Measurements from ENCODE around the gene ITIH3.

ITIH3 gene

DNA sequence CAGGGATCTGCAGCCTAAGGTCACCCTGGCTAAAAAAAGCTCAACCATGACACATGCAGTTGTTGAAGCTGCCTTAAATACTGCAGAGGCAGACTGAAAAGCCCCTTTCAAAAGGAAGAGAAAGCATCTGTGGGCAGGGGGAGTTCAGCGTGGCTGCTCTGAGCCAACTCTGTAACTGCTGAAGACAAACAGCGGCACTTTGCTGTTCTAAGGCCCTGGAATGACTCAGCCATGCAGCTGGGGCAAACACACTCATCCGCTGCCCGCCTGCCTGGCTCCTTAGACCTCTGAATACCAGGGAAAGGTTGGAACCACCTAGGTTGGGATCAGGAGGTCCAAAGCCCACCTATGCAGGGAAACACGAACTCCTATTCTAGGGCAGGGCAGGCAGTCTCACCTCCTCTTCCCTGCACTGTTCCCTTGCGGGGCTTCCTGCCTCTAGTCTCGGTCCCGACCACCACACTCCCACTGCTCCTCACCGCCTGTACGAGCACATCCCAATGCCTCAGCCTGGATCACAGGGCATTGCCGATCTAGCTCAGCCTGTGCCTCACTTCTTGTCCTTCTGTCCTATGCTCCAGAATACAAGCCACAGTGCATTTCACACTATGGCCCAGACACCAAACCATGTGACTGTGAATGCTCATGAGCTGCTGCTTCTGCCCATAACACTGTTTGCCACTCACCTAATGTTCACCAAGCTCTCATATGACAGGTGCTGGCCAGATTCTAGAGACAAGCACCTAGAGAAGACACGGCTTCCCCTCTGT, 46.8 kb downstream of the ITIH3 start:
- Mint-ChIP-seq H3K36me3 (peaks cover 4% of the 10 kb centered on the region), H3K9me3 (no peaks in the 10 kb centered on the region), H3K4me1 (peaks cover 26% of the 10 kb centered on the region), H3K27me3 (no peaks in the 10 kb centered on the region), H3K27ac (no peak overlapping the region), H3K4me3 (no peak overlapping the region)

GRCh38 chr3:52841981-52842340, 47.4 kb downstream of the ITIH3 start:
- H3K36me3 Mint-ChIP-seq: peaks cover 4% of the 10 kb centered on the region
- no peak overlapping the region for H3K4me3 Mint-ChIP-seq
- H3K27ac Mint-ChIP-seq: no peak overlapping the region
- no peaks in the 10 kb centered on the region for H3K27me3 Mint-ChIP-seq
- H3K4me1 Mint-ChIP-seq: peaks cover 26% of the 10 kb centered on the region
- H3K9me3 Mint-ChIP-seq: no peaks in the 10 kb centered on the region

GRCh38 chr3:52842424-52842823, 47.8 kb downstream of the ITIH3 start:
- H3K9me3 Mint-ChIP-seq: no peaks in the 10 kb centered on the region
- H3K4me3 Mint-ChIP-seq: no peak overlapping the region
- H3K27me3 Mint-ChIP-seq: no peaks in the 10 kb centered on the region
- H3K36me3 Mint-ChIP-seq: peaks cover 4% of the 10 kb centered on the region
- H3K4me1 Mint-ChIP-seq: peaks cover 25% of the 10 kb centered on the region
- no peak overlapping the region for H3K27ac Mint-ChIP-seq

DNA sequence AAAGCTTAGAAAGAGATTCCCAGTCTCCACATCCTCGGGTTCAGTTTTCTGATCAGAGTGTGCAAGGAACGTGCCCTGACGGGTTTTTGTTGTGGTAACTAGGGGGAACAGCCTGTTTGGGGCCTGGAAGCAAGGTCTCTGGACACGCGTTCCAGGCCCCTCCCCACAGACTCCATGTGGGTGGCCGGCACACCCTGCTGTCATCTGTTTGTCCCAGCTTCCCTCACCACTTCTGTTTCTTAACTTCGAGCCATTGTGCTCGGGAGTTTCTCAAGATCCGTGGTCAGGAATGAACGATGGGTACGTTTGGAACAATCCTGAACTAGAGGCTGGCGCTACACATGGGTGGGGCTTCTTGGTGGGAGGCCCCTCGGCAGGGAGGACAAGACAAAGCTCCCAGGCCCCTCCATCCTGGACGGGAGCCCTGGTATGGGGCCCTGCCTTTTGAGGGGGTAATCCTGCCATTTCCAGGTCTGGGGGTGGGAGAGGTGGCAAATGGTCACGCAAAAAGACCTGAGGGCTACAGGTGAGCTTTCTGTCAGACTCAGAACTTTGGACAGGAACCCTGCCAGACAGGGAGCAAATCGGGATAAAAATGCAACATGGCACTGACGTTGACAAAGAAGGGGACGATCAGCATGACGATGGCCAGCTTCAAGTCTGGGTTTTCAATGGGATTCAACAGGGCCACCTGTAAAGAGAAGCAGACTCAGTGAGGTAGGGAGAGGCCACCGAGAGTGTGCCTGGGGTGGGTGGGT, 48.7 kb downstream of the ITIH3 start:
- Mint-ChIP-seq H3K36me3 (peaks cover 4% of the 10 kb centered on the region), H3K4me1 (peaks cover 16% of the 10 kb centered on the region), H3K9me3 (no peaks in the 10 kb centered on the region), H3K4me3 (no peak overlapping the region), H3K27ac (no peak overlapping the region), H3K27me3 (no peaks in the 10 kb centered on the region)

DNA sequence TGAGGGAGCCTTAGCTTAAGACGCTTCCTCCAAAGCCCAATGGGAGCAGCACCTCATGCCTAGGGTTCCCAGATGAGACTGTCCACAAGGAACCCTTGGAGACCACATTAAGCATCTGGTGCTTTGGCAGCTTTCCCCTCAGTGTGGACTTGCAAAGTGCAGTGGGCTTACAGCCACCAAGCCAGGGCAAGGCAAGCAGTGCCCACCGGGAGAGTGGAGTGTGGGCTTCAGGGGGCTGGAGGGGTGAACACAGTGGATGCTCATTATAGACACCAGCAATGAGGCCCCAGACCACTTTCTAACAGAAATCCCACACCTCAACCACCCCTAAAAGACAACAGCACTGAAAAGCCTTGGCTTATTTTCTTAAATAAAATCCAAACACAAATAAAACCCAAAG, 49.3 kb downstream of the ITIH3 start:
- no peak overlapping the region for H3K4me3 Mint-ChIP-seq
- H3K9me3 Mint-ChIP-seq: no peaks in the 10 kb centered on the region
- peaks cover 12% of the 10 kb centered on the region for H3K4me1 Mint-ChIP-seq
- peaks cover 4% of the 10 kb centered on the region for H3K36me3 Mint-ChIP-seq
- H3K27ac Mint-ChIP-seq: no peak overlapping the region
- no peaks in the 10 kb centered on the region for H3K27me3 Mint-ChIP-seq

DNA sequence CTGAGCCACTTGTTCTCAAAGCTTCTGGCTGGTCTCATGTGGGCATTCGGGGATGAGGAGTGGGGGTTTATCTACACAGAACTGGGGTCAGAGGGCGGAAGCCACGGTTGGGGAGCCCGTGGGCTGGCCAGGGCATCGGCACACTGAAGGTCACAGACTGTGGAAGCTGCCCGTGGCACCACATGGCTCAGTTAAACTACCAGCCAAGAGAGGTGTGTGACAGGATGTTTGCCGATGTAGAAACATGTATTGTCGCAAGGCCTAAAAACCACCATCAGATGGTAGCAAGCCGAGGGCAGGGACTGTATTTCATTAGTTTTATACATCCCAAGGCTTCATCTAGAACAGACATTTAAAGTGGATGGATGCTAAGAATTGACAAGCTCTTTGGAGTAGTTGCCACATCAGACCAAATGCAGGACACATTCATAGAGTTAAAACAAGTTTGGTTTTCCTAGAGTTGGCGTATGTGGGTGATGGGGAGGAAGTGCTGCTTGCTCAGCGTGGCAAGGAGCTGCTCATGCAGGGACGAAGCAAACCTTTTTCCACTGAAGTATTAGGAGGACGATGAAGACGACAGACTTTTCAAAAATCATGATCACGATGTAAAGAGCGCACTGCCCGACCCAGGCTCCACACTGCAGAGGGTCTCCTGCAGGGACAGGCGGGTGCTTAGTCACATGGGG, 49.8 kb downstream of the ITIH3 start:
- no peak overlapping the region for H3K27ac Mint-ChIP-seq
- H3K9me3 Mint-ChIP-seq: no peaks in the 10 kb centered on the region
- H3K27me3 Mint-ChIP-seq: no peaks in the 10 kb centered on the region
- peaks cover 7% of the 10 kb centered on the region for H3K4me1 Mint-ChIP-seq
- no peak overlapping the region for H3K4me3 Mint-ChIP-seq
- H3K36me3 Mint-ChIP-seq: peaks cover 4% of the 10 kb centered on the region

DNA sequence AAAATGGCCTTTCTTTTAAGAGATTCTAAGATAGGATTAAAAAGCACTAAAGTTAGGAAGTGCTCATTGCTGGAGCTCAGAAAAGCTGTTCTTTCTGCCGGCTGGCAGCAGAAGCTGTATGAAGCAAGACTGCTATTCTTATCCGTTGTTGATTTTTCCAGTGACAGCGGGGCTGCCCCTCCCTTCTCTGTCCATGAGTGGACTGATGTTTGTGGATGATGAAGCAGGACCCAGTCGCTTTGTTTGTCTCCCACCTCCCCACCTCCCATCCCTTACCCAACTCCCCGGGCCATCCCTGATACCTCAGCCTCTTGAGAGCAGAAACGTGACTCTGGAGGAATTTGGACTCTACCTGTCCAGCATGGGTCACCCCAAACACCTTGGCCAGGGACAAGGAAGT, 50.6 kb downstream of the ITIH3 start:
- Mint-ChIP-seq H3K36me3 (peaks cover 3% of the 10 kb centered on the region), H3K9me3 (no peaks in the 10 kb centered on the region), H3K4me1 (peaks cover under 1% of the 10 kb centered on the region), H3K4me3 (no peak overlapping the region), H3K27ac (no peak overlapping the region), H3K27me3 (no peaks in the 10 kb centered on the region)

GRCh38 chr3:52845691-52846431, 51.3 kb downstream of the ITIH3 start:
- peaks cover 2% of the 10 kb centered on the region for H3K36me3 Mint-ChIP-seq
- H3K27me3 Mint-ChIP-seq: no peaks in the 10 kb centered on the region
- H3K4me1 Mint-ChIP-seq: no peaks in the 10 kb centered on the region
- H3K4me3 Mint-ChIP-seq: no peak overlapping the region
- peak overlapping the region; percentile 23 for H3K27ac Mint-ChIP-seq
- H3K9me3 Mint-ChIP-seq: no peaks in the 10 kb centered on the region

DNA sequence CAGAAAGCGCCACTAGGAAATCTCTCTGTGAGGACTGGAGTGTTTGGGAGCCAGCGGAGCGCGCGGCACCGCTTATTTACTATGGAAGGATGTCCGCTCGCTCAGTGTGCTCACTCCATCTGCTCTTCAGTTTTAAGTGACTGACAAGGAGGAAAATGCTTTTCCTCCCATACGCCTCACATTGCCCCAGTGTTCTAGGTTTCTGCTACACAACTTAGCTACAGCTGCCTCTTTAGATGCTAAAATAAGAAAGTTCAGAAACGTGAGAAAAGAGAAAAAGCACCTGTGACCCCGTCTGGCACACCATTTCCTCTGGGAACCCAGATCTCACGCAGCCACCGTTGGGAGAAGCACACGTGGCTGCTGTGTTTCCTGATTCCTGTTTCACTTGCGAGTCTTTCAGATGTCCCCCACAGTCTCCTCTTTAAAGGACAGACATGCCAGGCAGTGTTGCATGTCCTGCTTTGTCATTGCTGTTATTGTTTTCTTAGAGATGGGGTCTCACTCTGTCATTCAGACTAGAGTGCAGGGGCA, 51.9 kb downstream of the ITIH3 start:
- Mint-ChIP-seq H3K4me3 (no peak overlapping the region), H3K27ac (no peak overlapping the region), H3K4me1 (no peaks in the 10 kb centered on the region), H3K9me3 (no peaks in the 10 kb centered on the region), H3K36me3 (peaks cover 2% of the 10 kb centered on the region), H3K27me3 (no peaks in the 10 kb centered on the region)

- H3K27ac Mint-ChIP-seq: no peak overlapping the region
- no peaks in the 10 kb centered on the region for H3K9me3 Mint-ChIP-seq
- H3K27me3 Mint-ChIP-seq: no peaks in the 10 kb centered on the region
- no peak overlapping the region for H3K4me3 Mint-ChIP-seq
- no peaks in the 10 kb centered on the region for H3K4me1 Mint-ChIP-seq
- peaks cover 2% of the 10 kb centered on the region for H3K36me3 Mint-ChIP-seq
Measured at GRCh38 chr3:52847241-52847640, 52.6 kb downstream of the ITIH3 start.

DNA sequence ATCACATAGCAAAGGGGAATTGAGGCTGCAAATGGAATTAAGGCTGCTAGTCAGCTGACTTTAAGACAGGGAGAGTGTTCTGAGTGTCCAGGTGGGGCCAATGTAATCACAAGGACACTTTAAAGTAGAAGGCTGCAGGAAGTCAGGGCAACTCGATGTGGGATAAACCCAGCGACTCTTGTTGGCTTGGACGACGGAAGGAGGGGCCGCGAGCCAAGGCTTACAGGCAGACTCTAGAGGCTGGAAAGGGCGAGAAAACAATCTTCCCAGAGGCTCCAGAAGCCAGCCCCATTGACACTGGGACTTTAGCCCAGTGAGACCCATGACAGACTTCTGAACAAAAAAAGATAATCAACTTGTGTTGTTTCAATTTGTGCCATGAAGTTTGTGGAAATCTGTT, 53.1 kb downstream of the ITIH3 start:
- H3K9me3 Mint-ChIP-seq: no peaks in the 10 kb centered on the region
- no peak overlapping the region for H3K4me3 Mint-ChIP-seq
- H3K4me1 Mint-ChIP-seq: no peaks in the 10 kb centered on the region
- no peak overlapping the region for H3K27ac Mint-ChIP-seq
- H3K36me3 Mint-ChIP-seq: peaks cover 2% of the 10 kb centered on the region
- H3K27me3 Mint-ChIP-seq: no peaks in the 10 kb centered on the region

- Mint-ChIP-seq H3K27ac (no peak overlapping the region), H3K9me3 (no peaks in the 10 kb centered on the region), H3K4me1 (no peaks in the 10 kb centered on the region), H3K27me3 (no peaks in the 10 kb centered on the region), H3K4me3 (no peak overlapping the region), H3K36me3 (peaks cover 2% of the 10 kb centered on the region)
Measured at GRCh38 chr3:52848617-52849016, 54.0 kb downstream of the ITIH3 start.

DNA sequence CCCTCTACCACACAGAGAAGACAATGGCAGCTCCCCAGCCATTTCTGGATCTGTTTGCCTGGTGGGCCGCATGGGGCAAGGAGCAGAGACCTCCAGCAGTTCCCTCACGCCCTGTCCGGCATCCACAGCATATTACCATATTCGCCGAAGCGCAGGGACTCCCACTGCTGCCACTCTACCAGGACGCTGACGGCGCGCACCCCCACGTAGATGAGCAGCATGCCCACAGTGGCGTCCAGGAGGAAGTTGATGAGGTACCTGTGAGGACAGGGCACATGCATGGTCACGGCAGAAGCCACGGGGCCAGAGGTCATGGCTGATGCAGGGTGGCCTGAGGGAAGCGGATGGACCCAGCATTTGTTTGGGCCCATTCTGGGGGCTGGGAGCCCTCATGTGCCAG, 55.1 kb downstream of the ITIH3 start:
- Mint-ChIP-seq H3K36me3 (peaks cover 2% of the 10 kb centered on the region), H3K27ac (no peak overlapping the region), H3K4me1 (no peaks in the 10 kb centered on the region), H3K4me3 (no peak overlapping the region), H3K27me3 (no peaks in the 10 kb centered on the region), H3K9me3 (no peaks in the 10 kb centered on the region)

DNA sequence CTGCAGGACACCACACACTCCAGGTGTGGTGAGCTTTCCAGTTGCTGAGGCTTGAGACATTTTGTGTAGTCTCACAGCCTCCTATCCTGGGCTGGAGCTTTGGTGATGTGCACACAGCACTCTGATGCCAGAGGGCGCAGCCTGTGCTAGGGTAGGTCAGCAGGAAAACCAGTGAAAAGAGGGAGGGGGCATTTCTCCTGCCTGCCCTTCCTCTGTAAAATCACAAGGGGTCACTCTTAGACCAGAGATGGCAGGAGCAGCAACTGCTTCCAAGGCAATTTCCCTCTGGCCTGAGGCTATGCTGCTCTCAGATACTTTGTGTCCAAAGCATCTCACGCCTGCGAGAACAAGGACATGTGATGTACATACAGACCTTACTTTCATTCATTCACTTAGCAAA, 56.8 kb downstream of the ITIH3 start:
- H3K27ac Mint-ChIP-seq: no peak overlapping the region
- no peaks in the 10 kb centered on the region for H3K4me1 Mint-ChIP-seq
- no peaks in the 10 kb centered on the region for H3K27me3 Mint-ChIP-seq
- H3K9me3 Mint-ChIP-seq: no peaks in the 10 kb centered on the region
- no peak overlapping the region for H3K4me3 Mint-ChIP-seq
- peaks cover 2% of the 10 kb centered on the region for H3K36me3 Mint-ChIP-seq

DNA sequence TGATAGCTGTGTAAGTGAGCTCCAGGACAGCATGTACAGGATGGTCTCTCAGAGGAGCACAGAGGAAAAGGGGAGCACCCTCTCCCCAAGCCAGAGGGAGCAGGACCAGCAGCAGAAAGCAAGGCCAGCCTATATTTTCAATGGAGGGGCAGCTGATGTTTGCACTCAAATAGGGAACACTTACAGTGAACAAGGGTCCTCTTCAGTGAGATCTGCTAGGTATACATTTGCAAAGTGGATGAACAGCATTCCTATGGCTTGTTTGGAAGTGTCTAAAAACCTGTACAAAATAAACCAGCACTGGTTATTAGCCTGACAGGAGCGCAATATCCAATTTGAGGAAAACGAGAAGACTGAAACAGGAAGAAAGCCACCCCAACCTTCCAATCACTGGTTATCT, 57.8 kb downstream of the ITIH3 start:
- no peak overlapping the region for H3K27ac Mint-ChIP-seq
- peaks cover 2% of the 10 kb centered on the region for H3K36me3 Mint-ChIP-seq
- no peaks in the 10 kb centered on the region for H3K27me3 Mint-ChIP-seq
- no peaks in the 10 kb centered on the region for H3K4me1 Mint-ChIP-seq
- H3K4me3 Mint-ChIP-seq: no peak overlapping the region
- H3K9me3 Mint-ChIP-seq: no peaks in the 10 kb centered on the region
